HG03025 (cell line): ENCODE results near the gene ZNF700.
A peak's percentile ranks its signal among the peaks of the same experiment; 100 is the strongest.
"Not testable (repeated sequence)": the region's sequence is repeated elsewhere in the genome, so short reads cannot be mapped to it uniquely, and the experiment has no call there.

Experiments
- ATAC-seq: cut with Tn5 transposase; IDR thresholded peaks from one replicate; pipeline ENCODE4 v1.9.1; 2021; ENCODE audit warnings: mild to moderate bottlenecking, moderate library complexity; ENCODE audit not compliant: unreplicated experiment, low FRiP score

The ZNF700 gene

DNA sequence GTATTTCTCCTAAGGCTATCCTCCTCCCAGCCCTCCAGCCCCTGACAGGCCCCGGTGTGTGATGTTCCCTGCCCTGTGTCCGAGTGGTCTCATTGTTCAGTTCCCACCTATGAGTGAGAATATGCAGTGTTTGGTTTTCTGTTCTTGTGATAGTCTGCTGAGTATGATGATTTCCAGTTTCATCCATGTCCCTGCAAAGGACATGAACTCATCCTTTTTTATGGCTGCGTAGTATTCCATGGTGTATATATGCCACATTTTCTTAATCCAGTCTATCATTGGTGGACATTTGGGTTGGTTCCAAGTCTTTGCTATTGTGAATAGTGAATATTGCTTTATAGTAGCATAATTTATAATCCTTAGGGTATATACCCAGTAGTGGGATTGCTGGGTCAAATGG, 10.9 kb downstream of the ZNF700 start:
- ATAC-seq = not testable (repeated sequence)

DNA sequence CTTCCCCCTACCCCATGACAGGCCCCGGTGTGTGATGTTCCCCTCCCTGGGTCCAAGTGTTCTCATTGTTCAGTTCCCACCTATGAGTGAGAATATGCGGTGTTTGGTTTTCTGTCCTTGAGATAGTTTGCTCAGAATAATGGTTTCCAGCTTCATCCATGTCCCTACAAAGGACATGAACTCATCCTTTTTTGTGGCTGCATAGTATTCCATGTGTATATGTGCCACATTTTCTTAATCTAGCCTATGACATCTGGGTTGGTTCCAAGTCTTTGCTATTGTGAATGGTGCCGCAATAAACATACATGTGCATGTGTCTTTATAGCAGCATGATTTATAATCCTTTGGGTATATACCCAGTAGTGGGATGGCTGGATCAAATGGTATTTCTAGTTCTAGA, 13.5 kb downstream of the ZNF700 start:
- not testable (repeated sequence) for ATAC-seq

DNA sequence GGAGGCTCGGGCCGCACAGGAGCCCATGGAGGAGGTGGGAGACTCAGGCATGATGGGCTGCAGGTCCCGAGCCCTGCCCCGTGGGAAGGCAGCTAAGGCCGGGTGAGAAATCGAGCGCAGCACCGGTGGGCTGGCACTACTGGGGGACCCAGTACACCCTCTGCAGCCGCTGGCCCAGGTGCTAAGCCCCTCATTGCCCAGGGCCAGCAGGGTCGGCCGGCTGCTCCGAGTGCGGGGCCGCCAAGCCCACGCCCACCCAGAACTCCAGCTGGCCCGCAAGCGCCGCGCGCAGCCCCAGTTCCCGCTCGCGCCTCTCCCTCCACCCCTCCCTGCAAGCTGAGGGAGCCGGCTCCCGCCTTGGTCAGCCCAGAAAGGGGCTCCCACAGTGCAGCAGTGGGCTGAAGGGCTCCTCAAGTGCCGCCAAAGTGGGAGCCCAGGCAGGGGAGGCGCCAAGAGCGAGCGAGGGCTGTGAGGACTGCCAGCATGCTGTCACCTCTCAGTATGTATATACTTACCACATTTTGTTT, 16.5 kb downstream of the ZNF700 start:
- ATAC-seq = not testable (repeated sequence)

DNA sequence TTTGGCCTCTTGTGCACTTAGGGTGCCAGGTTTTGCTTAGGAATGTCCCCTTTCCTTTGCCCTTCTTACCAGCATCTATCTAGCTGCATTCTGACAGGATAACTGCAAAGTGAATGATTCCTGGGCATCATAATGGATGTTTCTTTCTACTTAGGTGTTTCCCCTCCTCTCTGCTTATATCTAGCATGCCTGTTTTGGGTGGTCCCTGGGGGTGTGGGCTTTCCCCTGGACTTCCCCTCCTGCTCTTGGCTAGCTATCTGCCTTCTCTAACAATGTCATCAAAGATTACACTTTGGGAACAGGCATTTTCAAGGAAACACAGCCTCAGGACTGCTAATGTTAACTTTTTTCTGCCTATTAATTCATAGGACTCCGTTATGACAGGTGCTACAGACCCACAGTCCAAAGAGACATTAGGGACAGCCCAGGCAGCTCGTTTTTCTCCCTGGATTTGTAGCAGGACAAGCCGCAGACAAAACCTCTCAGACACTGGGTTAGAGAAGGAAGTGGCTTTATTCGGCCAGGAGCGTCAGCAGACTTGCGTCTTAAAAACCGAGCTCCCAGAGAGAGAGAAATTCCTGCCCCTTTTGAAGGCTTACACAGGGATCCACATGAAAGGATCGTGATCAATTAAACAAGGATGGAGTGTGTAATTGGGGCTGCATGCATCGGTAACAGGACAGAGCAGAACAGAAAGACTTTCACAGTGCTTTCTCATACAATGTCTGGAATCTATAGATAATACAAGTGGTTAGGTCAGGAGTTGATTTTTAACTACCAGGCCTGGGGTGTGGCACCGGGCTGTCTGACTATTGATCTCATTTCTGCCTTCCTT, 17.3 kb downstream of the ZNF700 start:
- ATAC-seq = no peak

DNA sequence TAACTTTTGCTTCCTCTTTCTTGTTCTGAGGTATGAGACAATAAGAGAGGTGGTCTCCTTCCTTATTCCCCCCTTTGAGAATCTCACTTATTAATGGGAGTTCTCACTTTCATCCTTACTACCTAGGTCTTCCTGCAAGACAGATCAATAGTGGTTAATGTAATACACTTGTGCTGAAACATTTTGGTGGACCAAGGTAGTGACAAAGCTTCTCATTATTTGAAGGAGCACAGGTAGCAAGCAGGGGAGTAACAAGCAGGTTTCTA, 17.9 kb downstream of the ZNF700 start:
- no peak for ATAC-seq

DNA sequence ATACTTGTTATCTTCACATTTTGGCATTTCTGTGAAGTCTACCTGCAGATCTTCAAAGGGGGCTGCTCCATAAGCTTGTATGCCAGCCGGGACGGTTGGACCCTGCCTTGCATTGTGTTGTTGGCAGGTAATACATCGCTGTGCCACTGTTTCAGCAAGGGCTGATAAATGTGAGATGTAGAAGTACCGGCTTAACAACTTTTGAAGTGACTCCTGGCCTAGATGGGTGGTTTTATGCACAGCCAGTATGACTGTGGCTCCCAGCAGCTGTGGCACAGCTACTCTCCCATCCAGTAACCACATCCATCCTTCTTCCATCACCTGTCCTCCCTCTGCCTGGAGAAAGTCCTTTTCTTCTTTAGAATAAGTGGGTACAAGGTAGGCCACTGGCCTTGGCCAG, 19.7 kb downstream of the ZNF700 start:
- no peak for ATAC-seq

DNA sequence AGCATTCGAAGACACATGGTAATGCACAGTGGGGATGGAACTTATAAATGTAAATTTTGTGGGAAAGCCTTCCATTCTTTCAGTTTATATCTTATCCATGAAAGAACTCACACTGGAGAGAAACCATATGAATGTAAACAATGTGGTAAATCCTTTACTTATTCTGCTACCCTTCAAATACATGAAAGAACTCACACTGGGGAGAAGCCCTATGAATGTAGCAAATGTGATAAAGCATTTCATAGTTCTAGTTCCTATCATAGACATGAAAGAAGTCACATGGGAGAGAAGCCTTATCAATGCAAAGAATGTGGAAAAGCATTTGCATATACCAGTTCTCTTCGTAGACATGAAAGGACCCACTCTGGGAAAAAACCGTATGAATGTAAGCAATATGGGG, 23.7 kb downstream of the ZNF700 start:
- no peak for ATAC-seq

DNA sequence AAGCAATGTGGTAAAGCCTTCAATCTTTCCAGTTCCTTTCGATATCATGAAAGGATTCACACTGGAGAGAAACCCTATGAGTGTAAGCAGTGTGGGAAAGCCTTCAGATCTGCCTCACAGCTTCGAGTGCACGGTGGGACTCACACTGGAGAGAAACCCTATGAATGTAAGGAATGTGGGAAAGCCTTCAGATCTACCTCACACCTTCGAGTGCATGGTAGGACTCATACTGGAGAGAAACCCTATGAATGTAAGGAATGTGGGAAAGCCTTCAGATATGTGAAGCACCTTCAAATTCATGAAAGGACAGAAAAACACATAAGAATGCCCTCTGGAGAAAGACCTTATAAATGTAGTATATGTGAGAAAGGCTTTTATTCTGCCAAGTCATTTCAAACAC, 24.3 kb downstream of the ZNF700 start:
- no peak for ATAC-seq

DNA sequence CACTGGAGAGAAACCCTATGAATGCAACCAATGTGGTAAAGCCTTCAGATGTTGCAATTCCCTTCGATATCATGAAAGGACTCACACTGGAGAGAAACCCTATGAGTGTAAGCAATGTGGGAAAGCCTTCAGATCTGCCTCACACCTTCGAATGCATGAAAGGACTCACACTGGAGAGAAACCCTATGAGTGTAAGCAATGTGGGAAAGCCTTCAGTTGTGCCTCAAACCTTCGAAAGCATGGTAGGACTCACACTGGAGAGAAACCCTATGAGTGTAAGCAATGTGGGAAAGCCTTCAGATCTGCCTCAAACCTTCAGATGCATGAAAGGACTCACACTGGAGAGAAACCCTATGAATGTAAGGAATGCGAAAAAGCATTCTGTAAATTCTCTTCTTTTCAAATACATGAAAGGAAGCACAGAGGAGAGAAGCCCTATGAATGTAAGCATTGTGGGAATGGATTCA, 24.7 kb downstream of the ZNF700 start:
- ATAC-seq = not testable (repeated sequence)

DNA sequence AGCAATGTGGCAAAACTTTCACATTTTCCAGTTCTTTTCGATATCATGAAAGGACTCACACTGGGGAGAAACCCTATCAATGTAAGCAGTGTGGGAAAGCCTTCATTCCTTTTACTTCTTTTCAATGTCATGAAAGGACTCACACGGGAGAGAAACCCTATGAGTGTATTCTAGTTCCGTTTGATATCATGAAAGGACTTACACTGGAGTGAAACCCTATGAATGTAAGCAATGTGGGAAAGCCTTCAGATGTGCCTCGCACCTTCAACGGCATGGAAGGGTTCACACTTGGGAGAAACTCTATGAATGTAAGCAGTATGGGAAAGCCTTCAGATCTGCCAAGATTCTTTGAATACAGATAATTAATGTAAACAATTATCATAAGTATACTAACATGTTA, 25.4 kb downstream of the ZNF700 start:
- ATAC-seq = no peak

DNA sequence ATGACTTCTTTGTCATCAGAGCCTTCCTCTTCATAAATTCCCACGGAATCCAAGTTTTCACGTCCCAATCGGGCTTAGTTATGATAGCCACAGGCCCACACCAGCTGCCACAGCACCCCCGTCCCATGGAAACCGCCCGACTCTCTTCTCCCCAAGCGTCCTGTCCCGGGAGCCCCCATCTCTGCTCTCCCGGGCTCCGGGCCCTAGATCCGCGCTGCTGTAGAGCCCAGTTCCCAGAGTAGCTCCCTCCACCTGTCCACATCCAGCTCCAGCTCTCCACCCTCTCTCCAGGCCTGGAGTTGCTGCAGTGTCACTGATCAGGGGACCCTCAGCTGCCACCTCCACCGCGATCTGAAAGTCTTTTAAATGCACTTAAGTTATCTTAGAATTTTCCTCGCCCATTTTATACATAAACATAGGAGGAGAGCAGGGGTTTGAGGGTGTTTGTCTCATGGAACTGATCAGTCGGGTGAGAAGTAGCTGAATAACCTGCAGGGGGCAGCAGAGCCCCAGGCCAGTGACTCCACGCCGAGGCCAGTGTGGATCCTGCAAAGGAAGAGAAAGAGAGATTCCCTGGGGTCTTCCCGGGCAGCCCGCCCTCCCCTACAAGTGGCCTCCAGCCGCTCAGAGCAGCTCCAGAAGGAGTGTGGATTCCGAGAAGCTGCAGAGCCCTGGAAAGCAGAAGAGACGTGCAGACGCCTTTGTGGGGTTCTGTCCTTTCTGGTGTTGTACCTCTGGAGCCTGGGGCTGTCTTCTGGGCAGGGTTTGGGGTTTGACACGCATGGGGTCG, 38.9 kb downstream of the ZNF700 start:
- ATAC-seq = no peak

DNA sequence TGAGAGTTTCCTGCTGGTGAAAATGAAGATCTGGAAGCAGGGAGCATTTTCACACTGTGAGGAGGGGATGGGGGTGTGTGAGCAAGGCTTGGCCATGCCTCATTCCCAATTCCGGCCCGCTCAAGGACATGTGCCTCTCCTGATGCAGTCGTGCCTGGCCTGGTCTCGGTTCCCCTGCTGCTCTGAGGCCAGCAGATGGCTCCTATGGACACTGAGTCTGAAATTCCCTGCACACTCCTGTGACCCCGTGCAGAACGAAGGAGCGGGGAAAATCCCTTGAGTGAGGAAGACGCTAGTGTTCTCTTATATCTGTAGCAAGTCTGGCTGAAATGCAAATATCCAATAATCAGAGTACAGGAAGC, 39.6 kb downstream of the ZNF700 start:
- no peak for ATAC-seq

DNA sequence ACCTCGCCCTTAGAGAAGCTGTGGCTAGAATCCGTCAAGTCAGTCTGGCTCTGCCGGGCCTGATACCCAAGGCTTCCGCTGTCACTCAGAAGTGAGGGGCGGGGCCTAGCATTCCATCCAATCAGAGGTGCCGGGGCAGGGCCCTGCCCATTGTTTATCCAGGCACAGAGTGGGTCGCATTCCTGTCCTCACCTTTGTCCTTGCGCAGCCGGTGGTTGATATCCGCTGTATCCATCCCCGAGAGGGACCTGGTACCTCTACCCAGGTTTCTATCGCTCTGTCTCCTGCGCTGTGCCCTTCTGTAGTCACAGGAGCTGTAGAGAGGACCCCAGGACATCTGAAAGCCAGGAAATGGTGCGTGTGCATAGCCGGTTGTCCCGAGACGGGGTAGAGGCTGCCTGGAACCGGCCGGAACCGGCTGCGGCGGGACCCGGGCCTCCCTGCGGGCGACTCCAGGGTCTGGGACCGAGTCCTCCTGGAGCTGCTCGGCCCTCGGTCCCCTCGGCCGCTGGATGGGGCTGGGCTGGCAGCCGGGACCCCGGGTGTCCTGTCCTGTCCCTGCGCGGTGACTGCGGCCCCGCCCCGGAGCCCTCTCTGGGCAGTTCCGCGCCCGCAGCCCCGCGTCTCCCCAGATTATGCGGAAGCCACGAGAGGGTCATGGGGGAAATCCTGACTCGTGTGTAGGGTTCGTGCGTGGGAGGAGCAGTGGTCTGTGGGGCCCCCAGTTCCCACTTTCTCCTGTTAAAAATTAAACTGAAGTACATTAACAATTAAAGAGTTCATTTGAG, 40.1 kb downstream of the ZNF700 start, which contains the start of gene ZNF763:
ZNF763 (plus strand) TSS at position 183 of the 788 bp plus-strand sequence; CDS start at position 352, 169 bp downstream.
- ATAC-seq = peak; percentile 72

DNA sequence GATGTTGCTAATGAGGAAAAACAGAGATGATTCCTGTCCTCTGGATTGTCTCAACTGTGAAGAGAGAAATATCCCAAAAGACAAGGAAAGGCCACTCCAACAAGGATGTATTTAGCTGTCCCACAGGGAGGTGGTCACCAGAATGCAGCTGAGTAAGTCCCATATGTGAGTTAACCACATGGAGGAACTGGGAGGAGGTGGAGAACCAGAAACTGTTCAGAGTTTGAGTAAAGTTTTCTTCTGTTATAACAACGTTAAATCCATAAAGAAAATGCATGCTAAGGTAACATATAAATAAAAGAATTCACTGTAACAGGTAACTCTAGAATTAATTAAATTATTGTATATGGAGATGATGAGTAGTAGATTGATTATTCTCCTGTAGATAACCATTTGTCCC, 45.3 kb downstream of the ZNF700 start:
- ATAC-seq = no peak

DNA sequence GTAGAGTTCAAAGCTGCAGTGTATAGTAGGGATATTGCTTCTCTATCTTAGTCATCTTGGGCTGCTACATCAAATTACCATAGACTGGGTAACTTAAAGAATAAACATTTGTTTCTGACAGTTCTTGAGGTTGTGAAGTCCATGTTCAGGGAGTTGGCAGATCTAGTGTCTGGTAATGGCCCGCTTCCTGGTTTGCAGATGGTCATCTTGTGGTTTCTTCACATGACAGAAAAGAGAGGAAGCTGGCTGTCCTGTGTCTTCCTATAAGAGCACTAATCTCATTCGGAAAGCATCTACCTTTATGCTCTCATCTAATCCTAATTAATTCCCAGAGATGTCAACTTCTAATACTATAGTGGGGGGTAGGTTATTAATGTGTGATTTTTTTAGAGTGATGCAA, 46.1 kb downstream of the ZNF700 start:
- no peak for ATAC-seq

DNA sequence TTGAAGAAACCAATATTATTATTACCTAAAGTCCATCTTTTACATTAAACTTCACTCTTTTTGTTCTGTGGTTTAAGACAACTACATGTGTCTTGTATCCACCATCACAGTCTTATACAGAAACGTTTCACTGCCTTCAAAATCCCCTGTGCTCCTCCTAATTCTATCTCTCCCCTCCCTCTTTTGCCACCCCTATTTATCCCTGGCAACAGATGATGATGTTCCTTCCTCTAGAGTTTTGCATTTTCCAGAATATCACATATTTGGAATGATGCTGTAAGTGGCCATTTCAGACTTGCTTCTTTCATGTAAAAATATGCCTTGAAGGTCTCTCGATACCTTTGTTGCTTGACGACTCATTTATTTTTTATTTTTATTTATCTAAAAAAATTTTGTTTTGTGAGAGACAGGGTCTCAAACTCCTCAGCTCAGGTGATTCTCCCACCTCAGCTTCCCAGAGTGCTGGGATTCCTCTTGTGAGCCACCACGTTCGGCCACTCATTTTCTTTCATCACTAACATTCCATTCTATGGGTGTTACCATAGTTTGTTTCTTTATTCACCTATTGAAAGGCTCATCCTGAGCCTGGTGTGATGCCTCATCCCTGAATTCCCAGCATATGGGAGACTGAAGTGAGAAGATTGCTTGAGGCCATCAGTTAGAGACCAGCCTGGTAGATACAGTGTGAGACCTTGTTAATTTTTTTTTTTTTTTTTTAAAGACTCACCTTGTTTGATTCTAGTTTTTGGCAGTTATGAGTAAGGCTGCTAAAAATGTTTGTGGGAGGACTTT, 48.3 kb downstream of the ZNF700 start:
- ATAC-seq = no peak

DNA sequence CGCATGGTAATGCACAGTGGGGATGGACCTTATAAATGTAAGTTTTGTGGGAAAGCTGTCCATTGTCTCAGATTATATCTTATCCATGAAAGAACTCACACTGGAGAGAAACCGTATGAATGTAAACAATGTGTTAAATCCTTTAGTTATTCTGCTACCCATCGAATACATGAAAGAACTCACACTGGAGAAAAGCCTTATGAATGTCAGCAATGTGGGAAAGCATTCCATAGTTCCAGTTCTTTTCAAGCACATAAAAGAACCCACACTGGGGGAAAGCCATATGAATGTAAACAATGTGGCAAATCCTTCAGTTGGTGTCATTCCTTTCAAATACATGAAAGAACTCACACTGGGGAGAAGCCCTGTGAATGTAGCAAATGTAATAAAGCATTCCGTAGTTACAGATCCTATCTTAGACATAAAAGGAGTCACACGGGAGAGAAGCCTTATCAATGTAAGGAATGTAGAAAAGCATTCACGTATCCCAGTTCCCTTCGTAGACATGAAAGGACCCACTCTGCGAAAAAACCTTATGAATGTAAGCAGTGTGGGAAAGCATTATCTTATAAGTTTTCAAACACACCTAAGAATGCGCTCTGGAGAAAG, 53.7 kb downstream of the ZNF700 start:
- ATAC-seq = no peak

DNA sequence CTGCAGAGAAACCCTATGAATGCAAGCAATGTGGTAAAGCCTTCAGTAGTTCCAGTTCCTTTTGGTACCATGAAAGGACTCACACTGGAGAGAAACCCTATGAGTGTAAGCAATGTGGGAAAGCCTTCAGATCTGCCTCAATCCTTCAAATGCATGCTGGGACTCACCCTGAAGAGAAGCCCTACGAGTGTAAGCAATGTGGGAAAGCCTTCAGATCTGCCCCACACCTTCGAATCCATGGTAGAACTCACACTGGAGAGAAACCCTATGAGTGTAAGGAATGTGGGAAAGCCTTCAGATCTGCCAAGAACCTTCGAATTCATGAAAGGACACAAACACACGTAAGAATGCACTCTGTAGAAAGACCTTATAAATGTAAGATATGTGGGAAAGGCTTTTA, 54.6 kb downstream of the ZNF700 start:
- ATAC-seq = no peak

DNA sequence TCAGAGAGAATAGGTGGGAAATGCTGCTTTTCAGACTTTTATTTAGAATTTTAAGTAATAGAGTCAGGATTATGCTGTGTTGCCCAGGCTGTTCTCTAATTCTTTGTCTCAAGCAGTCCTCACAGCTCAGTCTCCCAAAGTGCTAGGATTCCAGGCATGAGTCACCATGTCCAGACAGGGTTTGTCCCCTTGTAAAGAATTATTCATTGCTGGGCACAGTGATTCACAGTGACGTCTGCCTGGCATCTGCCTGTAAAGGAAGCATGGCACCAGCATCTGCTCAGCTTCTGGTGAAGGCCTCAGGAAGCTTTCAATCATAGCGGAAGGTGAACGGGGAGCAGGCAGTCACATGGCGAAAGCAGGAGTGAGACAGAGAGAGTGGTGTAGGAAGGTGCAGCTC, 57.6 kb downstream of the ZNF700 start:
- no peak for ATAC-seq

DNA sequence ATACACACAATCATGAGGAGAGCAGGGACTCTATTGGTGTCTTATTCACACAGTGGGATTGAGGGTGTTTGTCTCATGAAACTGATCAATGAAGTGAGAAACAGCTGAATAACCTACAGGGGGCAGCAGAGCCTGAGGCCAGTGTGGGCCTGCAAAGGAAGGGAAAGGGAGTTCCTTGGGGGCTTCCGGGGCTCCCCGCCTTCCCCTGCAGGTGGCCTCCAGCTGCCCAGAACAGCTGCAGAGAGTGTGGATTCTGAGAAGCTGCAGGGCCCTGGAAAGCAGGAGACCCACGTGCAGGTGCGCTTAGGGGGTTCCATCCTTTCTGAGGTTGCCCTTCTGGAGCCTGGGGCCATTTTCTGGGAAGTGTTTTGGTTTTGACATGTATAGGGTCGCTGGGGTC, 60.1 kb downstream of the ZNF700 start:
- no peak for ATAC-seq
